ENCODE data around the gene DISP3. TPM values are rescaled to one million over a fixed set of nuclear protein-coding genes. Genes with fewer than 3 reads are reported as not detected.
A peak's percentile ranks its signal among the peaks of the same experiment; 100 is the strongest.

The DISP3 gene
- total and polyA plus RNA-seq, 10 donors: 0.06 to 0.69 (median 0.43) TPM

DNA sequence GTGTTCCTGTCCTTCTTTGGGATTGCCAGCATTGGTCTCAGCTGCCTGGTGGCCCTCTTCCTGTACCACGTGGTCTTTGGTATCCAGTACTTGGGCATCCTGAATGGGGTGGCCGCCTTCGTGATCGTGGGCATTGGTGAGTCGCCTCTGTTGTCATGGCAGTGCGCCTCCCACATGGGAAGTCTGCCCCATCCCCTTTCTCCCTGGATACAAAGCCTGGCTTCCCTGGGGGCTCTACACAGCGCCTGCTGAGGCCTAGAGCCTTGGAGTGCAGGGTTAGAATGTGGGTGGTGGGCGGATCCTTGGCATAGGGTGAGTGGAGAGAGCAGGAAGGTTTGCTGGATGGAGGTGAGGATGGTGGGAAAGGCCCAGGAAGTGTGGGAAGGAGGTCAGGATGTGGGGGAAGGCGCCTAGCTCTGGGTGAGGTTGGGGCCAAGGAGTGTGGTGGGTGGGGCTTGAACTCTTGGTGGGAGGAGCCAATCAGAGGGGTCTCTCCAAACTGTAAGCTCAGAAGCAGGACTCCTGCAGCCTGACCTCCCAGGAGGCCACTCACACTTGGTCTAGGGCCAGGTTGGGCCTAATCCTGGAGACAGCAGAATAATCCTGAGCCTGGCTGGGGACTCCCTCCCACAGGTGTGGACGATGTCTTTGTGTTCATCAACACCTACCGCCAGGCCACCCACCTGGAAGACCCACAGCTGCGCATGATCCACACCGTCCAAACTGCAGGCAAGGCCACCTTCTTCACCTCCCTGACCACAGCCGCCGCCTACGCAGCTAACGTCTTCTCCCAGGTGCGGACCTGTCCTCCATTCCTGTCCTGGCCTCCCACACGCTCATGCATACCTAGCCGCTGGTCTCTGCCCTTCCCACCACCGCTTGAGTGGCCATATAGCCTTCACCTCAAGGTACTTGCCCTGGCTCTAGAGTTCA lies 36.7 kb downstream of the DISP3 start:
- Histone ChIP-seq H3K27me3 (replicated peaks in 1 of 7) (no peaks in the 10 kb centered on the region), H3K4me1 (no peaks in the 10 kb centered on the region), H3K36me3 (no peaks in the 10 kb centered on the region), H3K9me3 (peaks cover 0 to 25% (median 18%) of the 10 kb centered on the region in 8 donors), H3K27ac (no peak overlapping the region), H3K4me3 (no peak overlapping the region)
- WGBS, 5 donors: 87 to 96% (median 91%) methylated on average over 21 of the region's 21 CpGs
- TF ChIP-seq POLR2A (IDR thresholded peaks at IDR 0.05) (no peak), POLR2AphosphoS5 (IDR thresholded peaks at IDR 0.05) (no peak)
- TF ChIP-seq, protein P1, sequence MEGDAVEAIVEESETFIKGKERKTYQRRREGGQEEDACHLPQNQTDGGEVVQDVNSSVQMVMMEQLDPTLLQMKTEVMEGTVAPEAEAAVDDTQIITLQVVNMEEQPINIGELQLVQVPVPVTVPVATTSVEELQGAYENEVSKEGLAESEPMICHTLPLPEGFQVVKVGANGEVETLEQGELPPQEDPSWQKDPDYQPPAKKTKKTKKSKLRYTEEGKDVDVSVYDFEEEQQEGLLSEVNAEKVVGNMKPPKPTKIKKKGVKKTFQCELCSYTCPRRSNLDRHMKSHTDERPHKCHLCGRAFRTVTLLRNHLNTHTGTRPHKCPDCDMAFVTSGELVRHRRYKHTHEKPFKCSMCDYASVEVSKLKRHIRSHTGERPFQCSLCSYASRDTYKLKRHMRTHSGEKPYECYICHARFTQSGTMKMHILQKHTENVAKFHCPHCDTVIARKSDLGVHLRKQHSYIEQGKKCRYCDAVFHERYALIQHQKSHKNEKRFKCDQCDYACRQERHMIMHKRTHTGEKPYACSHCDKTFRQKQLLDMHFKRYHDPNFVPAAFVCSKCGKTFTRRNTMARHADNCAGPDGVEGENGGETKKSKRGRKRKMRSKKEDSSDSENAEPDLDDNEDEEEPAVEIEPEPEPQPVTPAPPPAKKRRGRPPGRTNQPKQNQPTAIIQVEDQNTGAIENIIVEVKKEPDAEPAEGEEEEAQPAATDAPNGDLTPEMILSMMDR (IDR thresholded peaks at IDR 0.05 in 8 of 11, conservative IDR thresholded peaks at IDR 0.05 in 3 of 11): no peak
- intact Hi-C loops (cut with DNase I; ENCODE audit: low total_unique reads): no loop called here
- peak; percentile 54 for DNase-seq

DNA sequence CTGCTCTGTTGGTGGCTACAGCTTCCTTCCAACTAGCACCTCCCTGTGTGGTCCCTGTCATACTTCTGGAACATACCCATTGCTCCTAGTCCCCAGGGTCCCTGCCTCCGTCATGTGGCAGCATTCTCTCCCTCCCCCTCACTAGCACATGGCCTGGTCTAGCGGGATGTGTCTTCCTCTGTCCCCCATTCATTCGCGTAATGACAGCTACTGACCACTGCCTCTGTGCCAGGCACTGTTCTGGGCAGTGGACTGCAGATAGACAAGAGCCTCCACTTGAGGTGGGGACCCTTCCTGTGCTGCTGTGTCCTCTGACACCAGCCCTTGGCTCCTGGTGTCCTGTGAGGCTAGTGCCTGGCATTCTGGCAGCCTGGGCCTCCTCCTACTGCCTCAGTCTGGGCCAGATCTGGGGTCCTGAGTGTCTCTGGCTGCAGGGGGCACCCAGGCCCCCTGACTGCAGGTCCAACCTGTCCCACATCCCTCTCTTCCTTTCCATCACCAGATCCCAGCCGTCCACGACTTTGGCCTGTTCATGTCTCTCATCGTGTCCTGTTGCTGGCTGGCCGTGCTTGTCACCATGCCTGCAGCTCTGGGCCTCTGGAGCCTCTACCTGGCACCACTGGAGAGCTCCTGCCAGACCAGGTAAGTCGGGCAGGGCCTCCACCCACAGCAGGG lies 38.1 kb downstream of the DISP3 start:
- TF ChIP-seq, protein P1 (IDR thresholded peaks at IDR 0.05 in 8 of 11, conservative IDR thresholded peaks at IDR 0.05 in 3 of 11): no peak
- TF ChIP-seq POLR2A (IDR thresholded peaks at IDR 0.05) (no peak), POLR2AphosphoS5 (IDR thresholded peaks at IDR 0.05) (no peak)
- Histone ChIP-seq H3K9me3 (peaks cover 0 to 11% (median 10%) of the 10 kb centered on the region in 8 donors), H3K4me3 (no peak overlapping the region), H3K36me3 (no peaks in the 10 kb centered on the region), H3K27ac (no peak overlapping the region), H3K27me3 (replicated peaks in 1 of 7) (no peaks in the 10 kb centered on the region), H3K4me1 (no peaks in the 10 kb centered on the region)
- intact Hi-C loops (cut with DNase I; ENCODE audit: low total_unique reads): no loop called here
- no peak for DNase-seq
- 80 to 87% (median 82%) methylated on average over 9 of the region's 9 CpGs for WGBS, 5 donors

DNA sequence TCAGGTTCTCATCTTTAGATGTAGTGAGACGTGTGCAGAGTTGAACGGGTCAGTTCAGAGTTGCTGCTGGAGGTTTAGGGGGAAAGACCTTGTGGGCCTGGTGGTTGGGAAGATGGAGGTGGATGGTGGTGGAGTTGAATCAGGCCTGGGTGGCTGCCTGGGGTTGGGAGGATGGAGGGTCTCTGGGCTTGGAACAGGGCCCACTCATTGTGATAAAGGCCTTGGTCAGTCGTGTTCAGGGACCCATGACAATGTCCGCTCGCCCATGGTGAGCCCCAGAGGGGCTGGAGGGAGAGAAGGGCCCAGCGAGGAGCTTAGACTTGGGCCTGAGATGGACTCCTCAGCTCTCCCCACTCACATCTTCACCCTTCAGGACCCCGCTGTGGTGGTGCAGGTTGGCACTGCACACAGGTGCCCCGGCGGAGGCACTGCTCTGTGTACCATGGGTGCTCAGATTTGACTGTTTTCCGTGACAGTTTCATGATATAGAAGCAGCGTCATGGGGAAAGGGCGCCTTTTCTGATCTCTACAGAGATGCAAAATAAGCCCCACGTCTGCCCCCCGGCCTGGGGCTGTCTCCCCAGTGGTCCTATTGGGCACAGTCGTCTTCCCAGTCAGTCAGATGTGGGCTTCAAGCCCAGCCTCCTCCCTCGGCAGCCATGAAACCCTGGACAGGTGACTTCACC lies 39.2 kb downstream of the DISP3 start:
- Histone ChIP-seq H3K36me3 (no peaks in the 10 kb centered on the region), H3K27ac (no peak overlapping the region), H3K27me3 (replicated peaks in 1 of 7) (no peaks in the 10 kb centered on the region), H3K9me3 (peaks cover 0 to under 1% (median 0%) of the 10 kb centered on the region in 8 donors), H3K4me3 (no peak overlapping the region), H3K4me1 (peaks cover 0 to 1% (median 0%) of the 10 kb centered on the region in 6 donors)
- 80 to 86% (median 81%) methylated on average over 12 to 16 of the region's 16 CpGs for WGBS, 5 donors
- TF ChIP-seq, protein P1 (IDR thresholded peaks at IDR 0.05 in 8 of 11, conservative IDR thresholded peaks at IDR 0.05 in 3 of 11): no peak
- TF ChIP-seq POLR2A (IDR thresholded peaks at IDR 0.05) (no peak), POLR2AphosphoS5 (IDR thresholded peaks at IDR 0.05) (no peak)
- no peak for DNase-seq
- intact Hi-C loops (cut with DNase I; ENCODE audit: low total_unique reads): no loop called here

Data from spleen (tissue), 11 donors.